COLO668 (cell line): ENCODE measurements around the gene DNM1.
"Not testable (repeated sequence)": the region's sequence is repeated elsewhere in the genome, so short reads cannot be mapped to it uniquely, and the experiment has no call there.

ENCODE experiments used
- DNase-seq: peaks from one replicate; lab custom pipeline; 2025; ENCODE audit not compliant: unreplicated experiment; lab: John Stamatoyannopoulos, UW

The DNM1 gene

GRCh38 chr9:128222880-128223670 lies 19.9 kb downstream of the DNM1 start:
- no peak for DNase-seq

- DNase-seq, result no peak
Observed at GRCh38 chr9:128224877-128225276, 21.7 kb downstream of the DNM1 start.

DNA sequence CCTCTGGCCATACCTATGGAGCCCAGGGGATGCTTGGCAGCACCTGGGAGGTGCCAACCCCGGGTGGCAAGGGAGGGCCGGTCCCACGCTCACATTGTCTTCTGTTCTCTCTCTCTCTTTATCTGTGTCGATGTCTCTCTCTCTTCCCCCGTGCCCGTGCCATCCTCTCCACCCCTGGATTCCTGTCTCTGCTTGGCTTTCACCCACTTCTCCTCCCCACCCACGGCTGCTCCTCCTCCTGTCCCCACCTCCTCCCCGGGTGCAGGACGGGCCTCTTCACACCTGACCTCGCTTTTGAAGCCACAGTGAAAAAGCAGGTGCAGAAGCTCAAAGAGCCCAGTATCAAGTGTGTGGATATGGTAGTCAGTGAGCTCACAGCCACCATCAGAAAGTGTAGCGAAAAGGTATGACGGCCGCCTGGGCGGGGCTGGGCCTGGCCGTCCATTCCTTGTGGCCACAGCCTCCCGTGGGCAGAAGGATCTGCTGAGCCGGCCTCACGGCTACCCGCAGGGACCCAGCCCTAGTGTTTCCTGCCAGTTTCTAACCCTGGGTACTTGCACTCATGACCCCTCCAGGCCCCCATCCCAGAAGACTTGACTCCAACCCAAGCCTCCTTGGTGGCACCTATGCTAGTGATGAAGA lies 22.7 kb downstream of the DNM1 start:
- DNase-seq, result no peak

DNA sequence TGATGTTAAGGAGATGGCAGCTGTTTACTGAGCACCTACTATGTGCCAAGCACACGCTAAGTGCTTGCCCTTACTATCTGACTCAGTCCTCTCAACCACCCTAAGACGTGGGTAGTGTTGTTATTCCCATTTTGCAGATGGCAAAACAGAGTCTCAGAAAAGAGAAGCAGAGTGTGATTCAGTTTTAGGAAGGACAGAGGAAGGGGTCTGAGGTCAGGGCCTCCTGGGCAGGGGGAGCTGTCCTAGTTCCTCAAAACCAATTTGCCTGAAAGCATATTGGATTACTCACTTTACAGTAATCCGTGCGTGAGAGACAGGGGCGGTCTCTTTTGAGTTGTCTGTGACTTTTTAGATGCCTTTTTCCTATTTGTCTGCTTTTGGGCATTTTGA lies 23.2 kb downstream of the DNM1 start:
- no peak for DNase-seq

DNA sequence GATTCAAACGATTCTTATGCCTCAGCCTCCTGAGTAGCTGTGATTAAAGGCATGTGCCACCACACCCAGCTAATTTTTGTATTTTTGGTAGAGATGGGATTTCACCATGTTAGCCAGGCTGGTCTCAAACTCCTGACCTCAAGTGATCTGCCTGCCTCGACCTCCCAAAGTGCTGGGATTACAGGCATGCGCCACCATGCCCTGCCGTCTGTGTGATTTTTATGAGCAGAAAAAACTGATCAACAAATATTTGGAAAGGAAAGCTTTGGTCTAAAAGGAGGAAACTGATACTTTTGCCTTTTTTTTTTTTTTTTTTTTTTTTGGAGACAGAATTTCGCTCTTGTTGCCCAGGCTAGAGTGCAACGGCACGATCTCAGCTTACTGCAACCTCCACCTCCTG lies 27.7 kb downstream of the DNM1 start:
- DNase-seq, result not testable (repeated sequence)

DNA sequence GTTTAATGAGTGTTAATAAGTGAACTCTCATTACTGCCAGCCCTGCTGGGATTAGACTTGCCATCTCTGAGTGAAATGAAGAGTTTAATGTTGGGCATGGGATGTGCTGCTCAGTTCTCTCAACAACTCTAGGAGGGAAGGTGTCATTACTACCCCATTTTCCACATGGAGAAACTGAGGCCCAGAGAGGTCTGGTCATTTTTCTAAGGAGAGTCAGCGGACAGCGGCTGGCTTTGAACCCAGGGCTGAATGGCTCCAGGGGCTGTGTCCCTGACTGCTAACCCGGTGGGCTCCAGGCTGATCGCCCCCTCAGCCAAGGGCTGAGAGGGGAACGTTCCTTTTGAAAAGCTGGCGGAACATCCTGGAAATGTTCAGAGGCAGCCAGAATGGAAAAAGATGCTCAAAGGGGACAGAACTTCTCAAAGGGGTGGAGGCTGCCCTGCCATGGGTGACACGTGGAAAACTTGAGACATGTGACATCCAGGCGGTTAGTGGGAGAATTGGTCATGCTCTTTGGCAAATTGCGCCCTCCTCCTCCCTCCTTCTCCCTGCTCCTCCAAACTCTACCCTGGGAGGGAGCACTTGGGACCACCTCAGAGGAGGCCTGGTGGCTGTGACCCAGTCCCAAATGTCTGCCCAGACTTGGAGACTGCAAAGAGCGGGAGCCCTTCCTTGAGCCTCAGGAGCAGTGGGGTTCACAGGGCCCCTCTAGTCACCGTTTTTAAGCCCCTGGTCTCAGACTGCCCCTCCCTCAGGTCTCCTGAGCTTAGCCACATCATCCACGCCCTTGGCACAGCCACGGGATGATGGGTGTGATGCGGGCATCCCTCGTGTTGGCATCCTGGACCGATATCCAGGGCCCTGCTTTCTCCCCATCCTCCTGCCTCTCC lies 28.7 kb downstream of the DNM1 start:
- DNase-seq, result no peak

DNA sequence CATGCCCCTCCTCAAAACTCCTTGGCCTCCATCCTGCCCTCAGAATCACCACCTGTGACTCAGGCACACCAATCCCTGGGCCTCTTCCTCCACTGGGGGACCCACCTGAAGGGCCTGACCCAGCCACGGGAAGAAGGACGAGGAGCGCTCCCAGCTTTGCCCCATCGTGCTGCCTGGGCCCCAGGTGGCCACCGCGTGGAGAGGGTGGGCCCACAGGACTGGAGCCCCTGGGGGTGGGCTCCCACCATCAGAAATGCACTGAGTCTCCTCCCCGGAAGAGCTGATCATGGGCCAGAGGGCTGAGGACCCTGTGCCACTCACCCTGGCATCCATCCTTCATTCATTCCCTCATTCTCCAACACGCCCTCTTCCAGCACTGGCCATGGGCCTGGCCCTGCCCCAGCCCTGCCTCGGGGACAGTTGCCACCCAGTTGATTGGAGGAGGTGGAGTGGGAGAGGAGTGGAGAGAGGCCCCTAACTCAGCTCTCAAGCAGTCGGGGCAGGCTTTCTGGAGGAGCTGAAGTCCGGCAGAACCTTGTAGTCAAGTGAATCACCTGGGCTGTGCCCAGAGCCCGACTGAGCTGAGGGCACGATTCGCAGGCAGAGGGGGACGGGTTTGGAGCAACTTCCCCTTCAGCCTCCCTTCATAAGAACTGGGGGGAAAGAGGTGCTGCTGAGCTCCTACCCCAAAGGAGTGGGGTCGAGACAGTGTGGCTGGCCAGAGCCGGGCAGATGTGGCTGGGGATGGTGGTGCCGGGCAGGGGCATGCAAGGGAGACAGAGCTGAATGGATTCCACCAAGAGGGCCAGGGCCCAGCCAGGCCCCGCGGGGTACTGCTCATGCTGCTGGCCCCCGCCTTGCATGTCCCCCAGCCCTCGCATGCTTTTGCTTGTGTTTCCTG lies 29.6 kb downstream of the DNM1 start:
- no peak for DNase-seq

GRCh38 chr9:128233817-128234406 lies 30.7 kb downstream of the DNM1 start:
- DNase-seq, result peak; percentile 27

DNA sequence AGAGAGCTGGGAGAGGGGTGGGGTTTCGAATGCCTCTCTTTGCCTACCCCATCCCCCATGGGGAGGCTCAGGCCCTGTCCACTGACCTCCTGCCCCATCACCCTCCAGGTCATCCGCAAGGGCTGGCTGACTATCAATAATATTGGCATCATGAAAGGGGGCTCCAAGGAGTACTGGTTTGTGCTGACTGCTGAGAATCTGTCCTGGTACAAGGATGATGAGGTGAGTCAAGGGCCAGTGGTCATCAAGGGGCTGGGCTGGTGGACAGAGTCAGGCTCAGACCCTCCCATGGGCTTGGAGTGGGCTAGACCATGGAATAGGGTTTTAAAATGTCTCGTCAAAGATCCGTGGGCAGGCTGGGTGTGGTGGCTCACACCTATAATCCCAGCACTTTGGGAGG lies 38.9 kb downstream of the DNM1 start:
- DNase-seq, result no peak

DNA sequence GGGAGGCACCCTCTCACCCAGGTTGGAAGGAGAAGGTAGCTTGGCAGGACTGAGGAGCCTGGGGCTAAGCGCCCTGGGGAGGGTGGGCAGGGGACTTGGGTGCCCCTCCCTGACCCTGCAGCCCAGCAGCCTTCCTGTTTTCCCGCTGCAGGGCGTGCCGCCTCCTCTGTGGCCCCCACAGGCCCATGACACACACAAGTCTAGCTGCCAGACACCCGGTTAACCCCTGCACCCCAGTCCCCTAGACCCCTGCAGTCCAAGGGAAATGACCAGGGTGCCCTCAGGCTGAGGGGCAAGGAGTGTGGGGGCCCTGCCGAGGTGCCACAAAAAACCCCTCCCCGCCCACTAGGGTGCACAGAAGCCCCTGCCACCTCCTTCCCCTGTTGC lies 39.6 kb downstream of the DNM1 start:
- no peak for DNase-seq

DNA sequence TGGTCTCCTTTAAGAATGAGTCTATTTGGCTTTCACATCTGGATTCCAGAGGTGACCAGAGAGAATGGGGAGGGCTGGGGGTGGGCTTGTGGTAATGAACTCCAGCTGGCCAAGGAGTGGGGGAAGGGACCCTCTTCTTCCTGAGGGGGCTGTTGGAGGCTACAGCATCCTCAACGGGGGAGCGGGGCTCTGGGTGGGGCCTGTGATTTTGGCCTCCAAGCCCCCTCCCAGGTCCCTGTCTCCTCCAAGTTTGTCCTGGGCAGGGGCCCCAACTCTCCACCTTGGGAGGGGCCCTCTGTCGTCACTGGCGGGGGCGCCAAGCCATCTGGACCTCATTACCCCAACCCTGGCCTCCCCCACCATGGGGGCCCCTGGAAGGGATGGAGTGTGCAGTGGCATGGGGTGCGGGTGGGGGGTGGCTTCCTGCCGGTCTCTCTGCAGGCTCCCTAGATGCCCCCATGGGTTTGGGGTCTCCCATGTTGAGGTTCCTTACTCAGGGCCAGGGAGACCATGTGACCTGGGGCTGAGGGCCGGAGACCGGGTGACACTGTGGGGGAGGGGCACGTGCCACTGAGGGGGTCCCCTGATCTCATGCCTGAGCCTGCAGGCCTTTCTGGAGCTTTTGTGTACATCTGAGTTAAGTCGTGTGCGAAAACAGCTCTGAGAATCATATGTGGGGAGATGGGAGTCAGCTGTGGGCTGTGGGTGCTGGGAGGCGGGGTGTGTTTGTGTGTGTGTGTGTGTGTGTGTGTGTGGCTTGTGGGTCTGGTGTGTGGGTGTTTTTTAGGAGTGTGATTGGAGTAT lies 40.2 kb downstream of the DNM1 start:
- no peak for DNase-seq

DNA sequence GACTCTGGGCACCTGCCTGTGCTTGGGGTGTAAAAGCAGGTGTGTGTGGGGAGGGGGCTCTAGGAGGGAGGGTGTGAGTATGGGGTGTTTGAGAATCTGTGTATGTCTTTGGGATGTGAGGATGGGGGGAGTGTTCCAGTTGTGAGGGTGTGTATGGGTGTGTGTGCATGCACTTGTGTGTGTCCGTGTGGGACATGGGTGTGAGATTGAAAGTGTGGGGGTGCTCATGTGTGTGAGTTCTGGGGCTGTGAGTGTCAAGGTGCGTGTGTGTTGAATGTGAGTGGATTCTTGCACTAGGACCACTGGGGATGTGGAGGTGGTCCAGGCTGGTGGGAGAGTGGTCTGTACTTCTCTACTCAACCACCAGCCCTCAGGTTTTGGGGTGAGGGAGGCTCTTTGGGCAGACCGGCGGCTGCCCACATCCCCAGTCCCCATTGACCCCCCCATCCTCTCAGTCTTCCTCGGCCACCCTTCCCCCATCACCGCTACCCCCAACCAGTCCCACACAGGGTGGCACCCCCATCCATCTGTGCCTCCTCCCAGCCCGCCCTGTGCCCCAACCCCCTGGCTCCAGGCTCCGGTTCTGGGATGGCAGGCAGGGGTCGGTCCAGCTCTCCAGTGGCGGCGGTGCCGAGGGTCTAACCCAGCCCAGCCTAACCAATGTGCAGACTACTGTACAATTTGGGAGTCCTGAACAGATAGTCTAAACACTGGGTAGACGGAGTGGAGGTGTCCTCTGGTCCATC lies 41.1 kb downstream of the DNM1 start:
- no peak for DNase-seq

DNA sequence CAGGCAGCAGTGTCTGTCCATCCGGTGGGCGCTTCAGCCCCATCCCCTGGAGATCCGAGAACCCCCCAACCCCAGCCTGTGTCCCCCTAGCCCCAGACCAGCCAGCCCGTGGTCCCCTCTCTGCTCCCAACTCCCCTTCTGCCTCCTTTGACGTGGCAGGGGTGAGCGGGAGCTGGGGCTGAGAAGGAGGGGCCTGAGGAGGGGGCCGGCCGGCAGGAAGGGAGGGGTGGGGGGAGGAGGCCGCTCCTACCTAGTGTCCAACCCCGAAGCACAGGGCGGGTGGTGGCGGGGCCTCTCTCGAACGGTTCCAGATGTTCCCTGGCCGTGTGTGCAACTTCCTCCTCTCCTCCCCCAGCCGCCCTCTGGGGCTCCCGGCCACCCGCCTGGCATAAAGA lies 41.7 kb downstream of the DNM1 start:
- DNase-seq, result no peak

DNA sequence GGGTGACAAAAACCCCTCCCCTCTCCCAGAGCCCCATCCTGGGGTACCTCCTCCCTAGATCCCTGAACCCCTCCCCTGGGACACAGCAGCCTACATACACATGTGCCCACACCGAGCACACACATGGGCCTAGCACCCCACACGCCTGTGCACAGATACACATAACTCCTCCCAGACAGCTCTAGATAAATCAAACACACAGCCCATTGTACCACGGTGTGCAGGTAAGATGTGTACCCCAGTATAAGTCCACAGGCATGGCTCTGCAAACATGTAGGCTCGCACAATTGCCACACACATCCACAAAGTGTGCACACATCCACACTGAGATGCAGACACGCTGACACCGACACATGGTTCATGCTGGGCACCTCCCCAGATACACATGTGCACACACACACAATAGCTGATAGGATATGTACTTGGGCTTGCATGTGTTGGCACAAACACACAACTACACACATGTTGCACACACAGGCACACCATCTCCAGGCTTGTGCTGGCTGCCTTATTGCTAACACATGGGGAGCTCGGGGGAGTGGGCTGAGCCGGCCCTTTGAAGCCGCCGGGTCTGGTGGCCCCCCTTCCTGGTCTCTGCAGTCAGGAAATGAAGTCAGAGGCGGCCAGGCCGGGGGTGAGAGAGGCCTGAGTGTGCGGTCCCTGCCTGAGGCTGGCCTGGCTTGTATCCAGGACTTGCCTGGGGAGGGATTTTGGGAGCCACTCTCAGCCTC lies 42.4 kb downstream of the DNM1 start:
- no peak for DNase-seq

- no peak for DNase-seq
Observed at GRCh38 chr9:128246471-128246870, 43.3 kb downstream of the DNM1 start.

DNA sequence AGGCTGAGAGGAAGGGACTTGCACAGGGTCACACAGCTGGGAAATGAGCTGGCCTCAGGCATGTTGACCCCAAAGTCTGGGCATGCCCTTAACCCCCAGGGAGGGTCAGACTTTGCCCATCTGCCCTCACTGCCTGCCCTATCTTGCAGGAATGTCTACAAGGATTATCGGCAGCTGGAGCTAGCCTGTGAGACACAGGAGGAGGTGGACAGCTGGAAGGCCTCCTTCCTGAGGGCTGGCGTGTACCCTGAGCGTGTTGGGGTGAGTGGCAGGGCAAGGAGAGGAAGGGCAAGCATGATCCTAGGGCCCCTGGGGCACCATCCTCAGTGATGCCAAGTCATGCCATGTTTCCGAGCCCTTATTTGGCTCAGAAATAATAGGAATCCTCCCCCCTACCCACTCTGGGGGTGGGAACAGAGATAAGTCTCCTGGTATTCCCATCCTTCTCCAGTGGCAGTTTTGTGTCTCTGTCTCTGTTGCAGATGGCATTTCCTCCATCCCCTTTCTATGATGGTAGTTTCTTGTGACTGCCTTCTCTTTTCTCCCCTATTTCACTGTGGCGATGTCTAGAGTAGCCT lies 44.1 kb downstream of the DNM1 start:
- no peak for DNase-seq

- DNase-seq, result no peak
Observed at GRCh38 chr9:128249558-128249907, 46.4 kb downstream of the DNM1 start.
